ENCODE measurements around the gene TMEM37. TPM values are rescaled to one million over a fixed set of nuclear protein-coding genes. Genes with fewer than 3 reads are reported as not detected.

TMEM37 gene
- polyA plus RNA-seq, 1 of the 3 experiments (the other 2 are of a cell fraction): 0.25 TPM

DNA sequence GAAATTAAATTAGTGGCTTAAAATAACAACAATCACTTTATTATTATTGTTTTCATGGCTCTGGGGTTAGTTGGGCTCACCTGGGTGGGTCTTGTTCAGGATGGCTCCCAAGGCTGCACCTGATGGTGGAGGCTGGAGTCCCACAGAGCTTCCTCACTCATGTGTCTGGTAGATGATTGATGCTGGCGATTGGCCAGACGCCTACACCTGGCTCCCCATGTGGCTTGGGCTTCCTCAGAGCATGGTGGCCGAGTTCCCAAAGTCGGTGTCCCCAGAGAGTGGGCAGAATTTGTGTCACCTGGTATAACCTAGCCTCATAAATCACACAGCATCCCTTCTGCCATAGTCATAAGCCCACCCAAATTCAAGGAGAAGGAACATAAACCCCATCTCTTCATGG, 46.7 kb upstream of the TMEM37 start:
- H3K9ac ChIP-seq: no peak overlapping the region
- H2AFZ ChIP-seq (ENCODE audit: low read depth): no peak overlapping the region
- no peaks in the 10 kb centered on the region for H3F3A ChIP-seq (replicated peaks; ENCODE audit: insufficient read depth)
- ChIA-PET CTCF (interaction anchor here (0.7 kb wide), 1 partner anchor 94 kb away, joined by 3 read pairs; no protein-coding TSS in a partner anchor), POLR2A (no interaction called here)
- no peaks in the 10 kb centered on the region for H3K9me3 ChIP-seq
- no peaks in the 10 kb centered on the region for H4K20me1 ChIP-seq (ENCODE audit: insufficient read depth)
- no peak overlapping the region for H3K4me2 ChIP-seq
- no peak overlapping the region for H3K27ac ChIP-seq (ENCODE audit: low read depth in 2 of 2, low read length in 1 of 2)
- TF ChIP-seq, protein P1, sequence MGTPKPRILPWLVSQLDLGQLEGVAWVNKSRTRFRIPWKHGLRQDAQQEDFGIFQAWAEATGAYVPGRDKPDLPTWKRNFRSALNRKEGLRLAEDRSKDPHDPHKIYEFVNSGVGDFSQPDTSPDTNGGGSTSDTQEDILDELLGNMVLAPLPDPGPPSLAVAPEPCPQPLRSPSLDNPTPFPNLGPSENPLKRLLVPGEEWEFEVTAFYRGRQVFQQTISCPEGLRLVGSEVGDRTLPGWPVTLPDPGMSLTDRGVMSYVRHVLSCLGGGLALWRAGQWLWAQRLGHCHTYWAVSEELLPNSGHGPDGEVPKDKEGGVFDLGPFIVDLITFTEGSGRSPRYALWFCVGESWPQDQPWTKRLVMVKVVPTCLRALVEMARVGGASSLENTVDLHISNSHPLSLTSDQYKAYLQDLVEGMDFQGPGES (IDR thresholded peaks at IDR 0.05; ENCODE audit: low read depth, low read length): no peak
- H3K27me3 ChIP-seq (ENCODE audit: insufficient read depth): no peaks in the 10 kb centered on the region
- no peaks in the 10 kb centered on the region for H3K9me2 ChIP-seq
- no peak overlapping the region for H3K4me3 ChIP-seq (ENCODE audit: low read depth in 2 of 2, low read length in 1 of 2)
- no peak for DNase-seq
- no peaks in the 10 kb centered on the region for H3K36me3 ChIP-seq (replicated peaks in 1 of 2; ENCODE audit: control insufficient read depth in 1 of 2, insufficient read depth in 2 of 2, low read length in 1 of 2)
- no peaks in the 10 kb centered on the region for H3K79me2 ChIP-seq (ENCODE audit: insufficient read depth)
- H3K4me1 ChIP-seq (ENCODE audit: control insufficient read depth in 1 of 2, insufficient read depth in 2 of 2, low read depth in 1 of 2, low read length in 1 of 2): peaks cover 11 to 24% of the 10 kb centered on the region in 2 experiments; a peak in 2 of 4 replicates
- WGBS (ENCODE audit: low lambda C conversion rate): 20% methylated on average over 1 of the region's 4 CpGs

DNA sequence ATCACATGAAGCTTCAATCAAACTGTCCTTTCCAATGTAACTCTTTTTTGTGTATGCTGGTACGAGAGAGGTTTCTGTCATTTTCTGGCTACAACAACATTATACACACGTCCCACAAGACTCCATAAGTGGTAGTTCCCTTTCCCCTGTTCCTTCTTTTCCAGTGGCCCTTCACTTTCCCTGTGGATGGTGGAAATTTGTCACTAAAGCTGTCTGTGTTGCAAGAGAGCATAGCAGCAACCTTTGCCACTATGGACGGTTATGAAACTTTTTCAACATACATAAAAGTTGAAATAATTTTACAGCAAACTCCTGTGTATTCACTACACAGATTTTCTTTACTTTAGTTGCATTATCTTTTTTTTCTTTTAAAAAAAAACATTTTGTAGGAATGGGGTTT, 46.2 kb upstream of the TMEM37 start:
- no peak overlapping the region for H3K27ac ChIP-seq (ENCODE audit: low read depth in 2 of 2, low read length in 1 of 2)
- no peak for DNase-seq
- H3K79me2 ChIP-seq (ENCODE audit: insufficient read depth): no peaks in the 10 kb centered on the region
- no peaks in the 10 kb centered on the region for H3K9me3 ChIP-seq
- TF ChIP-seq FOXJ3 (CRISPR knock-in tag; IDR thresholded peaks at IDR 0.05) (no peak), EZH2phosphoT487 (IDR thresholded peaks at IDR 0.05; ENCODE audit: borderline replicate concordance, low read depth) (no peak), YY1 (IDR thresholded peaks at IDR 0.05; ENCODE audit: low read depth) (no peak), RAD21 (IDR thresholded peaks at IDR 0.05; ENCODE audit: low read length) (no peak), CHD2 (IDR thresholded peaks at IDR 0.05; ENCODE audit: low read length, partially characterized antibody) (no peak), JUND (IDR thresholded peaks at IDR 0.05) (no peak), MEF2A (IDR thresholded peaks at IDR 0.05; ENCODE audit: borderline replicate concordance, low read depth) (no peak), SIN3A (IDR thresholded peaks at IDR 0.05; ENCODE audit: borderline replicate concordance, low read depth, low read length) (no peak), FOXM1 (IDR thresholded peaks at IDR 0.05; ENCODE audit: low read depth) (no peak)
- TF ChIP-seq, protein P2, sequence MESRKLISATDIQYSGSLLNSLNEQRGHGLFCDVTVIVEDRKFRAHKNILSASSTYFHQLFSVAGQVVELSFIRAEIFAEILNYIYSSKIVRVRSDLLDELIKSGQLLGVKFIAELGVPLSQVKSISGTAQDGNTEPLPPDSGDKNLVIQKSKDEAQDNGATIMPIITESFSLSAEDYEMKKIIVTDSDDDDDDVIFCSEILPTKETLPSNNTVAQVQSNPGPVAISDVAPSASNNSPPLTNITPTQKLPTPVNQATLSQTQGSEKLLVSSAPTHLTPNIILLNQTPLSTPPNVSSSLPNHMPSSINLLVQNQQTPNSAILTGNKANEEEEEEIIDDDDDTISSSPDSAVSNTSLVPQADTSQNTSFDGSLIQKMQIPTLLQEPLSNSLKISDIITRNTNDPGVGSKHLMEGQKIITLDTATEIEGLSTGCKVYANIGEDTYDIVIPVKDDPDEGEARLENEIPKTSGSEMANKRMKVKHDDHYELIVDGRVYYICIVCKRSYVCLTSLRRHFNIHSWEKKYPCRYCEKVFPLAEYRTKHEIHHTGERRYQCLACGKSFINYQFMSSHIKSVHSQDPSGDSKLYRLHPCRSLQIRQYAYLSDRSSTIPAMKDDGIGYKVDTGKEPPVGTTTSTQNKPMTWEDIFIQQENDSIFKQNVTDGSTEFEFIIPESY (IDR thresholded peaks at IDR 0.05; ENCODE audit: borderline replicate concordance, low read depth): no peak
- TF ChIP-seq, protein P3, sequence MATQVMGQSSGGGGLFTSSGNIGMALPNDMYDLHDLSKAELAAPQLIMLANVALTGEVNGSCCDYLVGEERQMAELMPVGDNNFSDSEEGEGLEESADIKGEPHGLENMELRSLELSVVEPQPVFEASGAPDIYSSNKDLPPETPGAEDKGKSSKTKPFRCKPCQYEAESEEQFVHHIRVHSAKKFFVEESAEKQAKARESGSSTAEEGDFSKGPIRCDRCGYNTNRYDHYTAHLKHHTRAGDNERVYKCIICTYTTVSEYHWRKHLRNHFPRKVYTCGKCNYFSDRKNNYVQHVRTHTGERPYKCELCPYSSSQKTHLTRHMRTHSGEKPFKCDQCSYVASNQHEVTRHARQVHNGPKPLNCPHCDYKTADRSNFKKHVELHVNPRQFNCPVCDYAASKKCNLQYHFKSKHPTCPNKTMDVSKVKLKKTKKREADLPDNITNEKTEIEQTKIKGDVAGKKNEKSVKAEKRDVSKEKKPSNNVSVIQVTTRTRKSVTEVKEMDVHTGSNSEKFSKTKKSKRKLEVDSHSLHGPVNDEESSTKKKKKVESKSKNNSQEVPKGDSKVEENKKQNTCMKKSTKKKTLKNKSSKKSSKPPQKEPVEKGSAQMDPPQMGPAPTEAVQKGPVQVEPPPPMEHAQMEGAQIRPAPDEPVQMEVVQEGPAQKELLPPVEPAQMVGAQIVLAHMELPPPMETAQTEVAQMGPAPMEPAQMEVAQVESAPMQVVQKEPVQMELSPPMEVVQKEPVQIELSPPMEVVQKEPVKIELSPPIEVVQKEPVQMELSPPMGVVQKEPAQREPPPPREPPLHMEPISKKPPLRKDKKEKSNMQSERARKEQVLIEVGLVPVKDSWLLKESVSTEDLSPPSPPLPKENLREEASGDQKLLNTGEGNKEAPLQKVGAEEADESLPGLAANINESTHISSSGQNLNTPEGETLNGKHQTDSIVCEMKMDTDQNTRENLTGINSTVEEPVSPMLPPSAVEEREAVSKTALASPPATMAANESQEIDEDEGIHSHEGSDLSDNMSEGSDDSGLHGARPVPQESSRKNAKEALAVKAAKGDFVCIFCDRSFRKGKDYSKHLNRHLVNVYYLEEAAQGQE (IDR thresholded peaks at IDR 0.05; ENCODE audit: low read depth, low read length): no peak
- no peaks in the 10 kb centered on the region for H3K27me3 ChIP-seq (ENCODE audit: insufficient read depth)
- H3K4me1 ChIP-seq (ENCODE audit: control insufficient read depth in 1 of 2, insufficient read depth in 2 of 2, low read depth in 1 of 2, low read length in 1 of 2): peaks cover 14 to 24% of the 10 kb centered on the region in 2 experiments; a peak in 3 of 4 replicates
- no peaks in the 10 kb centered on the region for H4K20me1 ChIP-seq (ENCODE audit: insufficient read depth)
- H3K4me2 ChIP-seq: no peak overlapping the region
- H3K36me3 ChIP-seq (replicated peaks in 1 of 2; ENCODE audit: control insufficient read depth in 1 of 2, insufficient read depth in 2 of 2, low read length in 1 of 2): no peaks in the 10 kb centered on the region
- no peaks in the 10 kb centered on the region for H3F3A ChIP-seq (replicated peaks; ENCODE audit: insufficient read depth)
- CTCF ChIA-PET: interaction anchor here (1.0 kb wide), 1 partner anchor 40 kb away, joined by 3 read pairs; no protein-coding TSS in a partner anchor
- H3K4me3 ChIP-seq (ENCODE audit: low read depth in 2 of 2, low read length in 1 of 2): no peak overlapping the region
- no peaks in the 10 kb centered on the region for H3K9me2 ChIP-seq
- WGBS (ENCODE audit: low lambda C conversion rate): 60% methylated on average over 3 of the region's 3 CpGs
- no peak overlapping the region for H3K9ac ChIP-seq
- H2AFZ ChIP-seq (ENCODE audit: low read depth): no peak overlapping the region
- POLR2A ChIA-PET: no interaction called here

Data from SK-N-SH (cell line).